NCI-H446 treated with DMSO at 0.1 percent for 48 hours (cell line): ENCODE results near the gene CCL23.

Experiments used
- DNase-seq: peaks from one replicate; lab custom pipeline; 2025; lab: John Stamatoyannopoulos, UW

CCL23 gene

DNA sequence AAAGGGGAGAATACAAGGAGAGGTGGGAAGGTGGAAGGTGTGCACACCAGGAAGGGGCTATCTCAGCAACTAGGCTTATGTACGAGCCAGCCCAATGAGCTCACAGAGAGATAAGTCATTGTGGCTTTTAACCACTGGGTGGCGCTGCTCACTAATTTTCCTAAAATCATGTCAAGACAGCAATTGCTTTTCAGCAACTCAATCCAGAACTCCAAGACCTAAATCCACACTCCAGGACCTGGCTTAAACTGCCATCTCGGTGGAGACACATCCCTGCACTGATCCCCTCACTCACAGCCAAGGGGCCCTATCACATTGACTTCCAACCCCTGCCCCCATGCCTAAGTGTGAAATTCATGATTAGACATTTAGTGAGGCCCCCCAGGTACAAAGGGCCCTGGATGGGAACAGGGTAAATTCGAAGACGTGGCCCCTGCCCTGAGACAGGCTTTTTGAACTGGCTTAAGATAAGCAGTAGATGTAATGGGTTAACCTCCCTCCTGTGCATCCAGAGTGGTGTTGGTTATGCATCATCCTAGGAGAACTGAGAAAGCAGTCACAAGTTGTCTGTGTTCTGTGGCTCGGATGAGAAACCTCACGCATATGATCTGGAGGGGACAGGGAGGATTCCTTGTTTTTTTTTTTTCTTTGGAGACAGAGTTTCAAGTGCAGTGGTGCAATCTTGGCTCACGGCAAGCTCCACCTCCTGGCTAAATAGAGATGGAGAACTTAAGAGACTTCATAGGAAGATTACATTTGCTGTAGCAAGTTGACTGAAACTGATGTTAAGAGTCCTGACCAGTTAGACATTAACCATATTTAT, 48.0 kb downstream of the CCL23 start:
- peak; percentile 16 for DNase-seq

DNA sequence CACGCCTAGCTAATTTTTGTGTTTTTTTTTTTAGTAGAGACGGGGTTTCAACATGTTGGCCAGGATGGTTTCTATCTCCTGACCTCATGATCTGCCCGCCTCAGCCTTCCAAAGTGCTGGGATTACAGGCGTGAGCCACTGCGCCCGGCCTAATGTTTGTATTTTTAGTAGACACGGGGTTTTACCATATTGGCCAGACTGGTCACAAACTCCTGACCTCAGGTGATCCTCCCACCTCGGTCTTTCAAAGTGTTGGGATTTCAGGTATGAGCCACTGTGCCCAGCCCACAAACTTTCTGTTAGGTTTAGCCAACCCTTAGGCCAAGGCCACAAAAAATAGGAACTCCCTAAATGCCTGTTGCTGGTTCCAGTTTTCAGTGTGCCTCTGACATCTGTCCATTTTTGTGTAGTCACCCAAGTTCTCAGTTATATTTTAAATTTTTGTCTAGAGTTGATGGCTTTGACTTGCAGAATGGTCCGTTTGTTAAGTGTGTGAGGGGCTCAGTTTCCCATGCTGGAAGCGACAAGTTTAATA, 49.2 kb downstream of the CCL23 start:
- no peak for DNase-seq

DNA sequence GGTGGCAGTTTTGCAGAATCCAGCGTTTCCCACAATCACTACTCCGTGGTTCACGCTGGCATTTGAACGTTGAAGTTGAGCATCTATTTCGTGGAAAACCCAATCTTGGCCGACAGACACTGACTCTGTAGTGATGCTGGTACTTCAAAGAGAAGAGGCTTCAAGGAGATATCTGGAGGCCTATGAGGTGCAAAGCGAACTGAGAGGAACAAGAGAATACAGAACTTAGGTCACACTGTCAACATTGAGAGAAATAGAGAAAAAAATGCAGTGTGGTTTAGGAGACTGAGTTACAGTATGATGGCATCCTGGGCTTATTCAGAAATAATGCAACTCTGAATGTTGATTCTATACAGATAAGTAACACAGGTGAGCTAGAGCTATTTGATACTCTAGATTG, 52.5 kb downstream of the CCL23 start:
- no peak for DNase-seq

DNA sequence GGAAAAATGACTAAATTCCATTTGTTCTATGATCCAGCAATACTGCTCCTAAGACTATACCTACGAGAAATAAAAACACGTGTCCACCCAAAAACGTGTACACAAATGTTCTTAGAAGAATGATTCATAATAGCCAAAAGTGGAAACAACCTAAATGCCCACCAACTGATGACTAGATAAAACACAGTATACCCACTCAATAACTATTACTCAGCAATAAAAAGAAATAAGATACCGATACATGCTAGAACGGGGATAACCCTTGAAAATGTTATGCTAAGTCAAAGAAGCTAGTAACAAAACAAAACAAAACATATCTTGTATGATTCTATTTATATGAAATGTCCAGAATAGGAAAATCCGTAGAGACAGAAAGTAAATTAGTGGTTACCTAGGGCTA, 54.1 kb downstream of the CCL23 start:
- no peak for DNase-seq
